ENCODE results near the gene CERT1. TPM values are rescaled to one million over a fixed set of nuclear protein-coding genes. Genes with fewer than 3 reads are reported as not detected.
"Not testable (repeated sequence)": the region's sequence is repeated elsewhere in the genome, so short reads cannot be mapped to it uniquely, and the experiment has no call there.

CERT1 gene
- 21.9 TPM for polyA plus RNA-seq (2013, experiment 1 of 2)
- 24.4 TPM for polyA plus RNA-seq (2013, experiment 2 of 2)

- H3K9me3 ChIP-seq (ENCODE audit: control insufficient read depth, low read length) = no peaks in the 10 kb centered on the region
- H3K27ac ChIP-seq (ENCODE audit: low read depth, low read length, severe bottlenecking) = peak within 1 kb of the TSS; percentile 77
- H3K36me3 ChIP-seq (ENCODE audit: control insufficient read depth, insufficient read depth, low read length) = peaks cover 8% of the 10 kb centered on the region
- H3K4me3 ChIP-seq (ENCODE audit: extremely low read depth, insufficient read depth, low read length, poor library complexity, severe bottlenecking) = peak within 1 kb of the TSS; percentile 95
- 1 to 3% methylated on average over 35 to 40 of the region's 71 CpGs for WGBS, 2 experiments (ENCODE audit: insufficient coverage in 2 of 2)
- no peaks in the 10 kb centered on the region for H3K4me1 ChIP-seq (ENCODE audit: control insufficient read depth, insufficient read depth, low read length, poor library complexity, severe bottlenecking)
Observed at GRCh38 chr5:75511435-75512382, at the start of gene CERT1, which contains the start of gene POLK. Gene CERT1, minus strand, starts transcription at chr5:75511629. Its CDS starts 422 bp downstream, at chr5:75511207. Gene POLK, plus strand, starts transcription at chr5:75511891.

- WGBS, 2 experiments (ENCODE audit: insufficient coverage in 2 of 2) = 83% methylated on average over 1 of the region's 1 CpG; no CpG with 5 or more reads in 1 of the 2 experiments
- not testable (repeated sequence) for H3K4me1 ChIP-seq (ENCODE audit: control insufficient read depth, insufficient read depth, low read length, poor library complexity, severe bottlenecking); H3K27ac ChIP-seq (ENCODE audit: low read depth, low read length, severe bottlenecking); H3K9me3 ChIP-seq (ENCODE audit: control insufficient read depth, low read length); H3K4me3 ChIP-seq (ENCODE audit: extremely low read depth, insufficient read depth, low read length, poor library complexity, severe bottlenecking)
- H3K36me3 ChIP-seq (ENCODE audit: control insufficient read depth, insufficient read depth, low read length) = peaks cover 12% of the 10 kb centered on the region
Observed at GRCh38 chr5:75560655-75561054, 49.2 kb upstream of the CERT1 start.

- WGBS, 2 experiments (ENCODE audit: insufficient coverage in 2 of 2) = 80 to 87% methylated on average over 2 of the region's 4 CpGs
- Histone ChIP-seq H3K4me1 (ENCODE audit: control insufficient read depth, insufficient read depth, low read length, poor library complexity, severe bottlenecking) (no peaks in the 10 kb centered on the region), H3K9me3 (ENCODE audit: control insufficient read depth, low read length) (peaks cover 4% of the 10 kb centered on the region), H3K4me3 (ENCODE audit: extremely low read depth, insufficient read depth, low read length, poor library complexity, severe bottlenecking) (no peak overlapping the region), H3K36me3 (ENCODE audit: control insufficient read depth, insufficient read depth, low read length) (peaks cover 12% of the 10 kb centered on the region), H3K27ac (ENCODE audit: low read depth, low read length, severe bottlenecking) (no peak overlapping the region)
Observed at GRCh38 chr5:75558981-75559632, 47.7 kb upstream of the CERT1 start.

GRCh38 chr5:75558221-75558620 is 46.8 kb upstream of the CERT1 start:
- WGBS, 2 experiments (ENCODE audit: insufficient coverage in 2 of 2) = no CpG with 5 or more reads among the region's 1 CpG
- H3K9me3 ChIP-seq (ENCODE audit: control insufficient read depth, low read length) = peaks cover 2% of the 10 kb centered on the region
- H3K36me3 ChIP-seq (ENCODE audit: control insufficient read depth, insufficient read depth, low read length) = peaks cover 20% of the 10 kb centered on the region
- no peaks in the 10 kb centered on the region for H3K4me1 ChIP-seq (ENCODE audit: control insufficient read depth, insufficient read depth, low read length, poor library complexity, severe bottlenecking)
- H3K4me3 ChIP-seq (ENCODE audit: extremely low read depth, insufficient read depth, low read length, poor library complexity, severe bottlenecking) = no peak overlapping the region
- H3K27ac ChIP-seq (ENCODE audit: low read depth, low read length, severe bottlenecking) = no peak overlapping the region

GRCh38 chr5:75553358-75553757 is 41.9 kb upstream of the CERT1 start:
- Histone ChIP-seq H3K36me3 (ENCODE audit: control insufficient read depth, insufficient read depth, low read length) (peaks cover 29% of the 10 kb centered on the region), H3K4me3 (ENCODE audit: extremely low read depth, insufficient read depth, low read length, poor library complexity, severe bottlenecking) (no peak overlapping the region), H3K4me1 (ENCODE audit: control insufficient read depth, insufficient read depth, low read length, poor library complexity, severe bottlenecking) (no peaks in the 10 kb centered on the region), H3K9me3 (ENCODE audit: control insufficient read depth, low read length) (no peaks in the 10 kb centered on the region), H3K27ac (ENCODE audit: low read depth, low read length, severe bottlenecking) (no peak overlapping the region)
- WGBS, 2 experiments (ENCODE audit: insufficient coverage in 2 of 2) = no CpG with 5 or more reads among the region's 1 CpG

- Histone ChIP-seq H3K27ac (ENCODE audit: low read depth, low read length, severe bottlenecking) (no peak overlapping the region), H3K4me1 (ENCODE audit: control insufficient read depth, insufficient read depth, low read length, poor library complexity, severe bottlenecking) (no peaks in the 10 kb centered on the region), H3K9me3 (ENCODE audit: control insufficient read depth, low read length) (no peaks in the 10 kb centered on the region), H3K36me3 (ENCODE audit: control insufficient read depth, insufficient read depth, low read length) (peaks cover 28% of the 10 kb centered on the region), H3K4me3 (ENCODE audit: extremely low read depth, insufficient read depth, low read length, poor library complexity, severe bottlenecking) (no peak overlapping the region)
- WGBS, 2 experiments (ENCODE audit: insufficient coverage in 2 of 2) = 100% methylated on average over 1 of the region's 2 CpGs; no CpG with 5 or more reads in 1 of the 2 experiments
Observed at GRCh38 chr5:75552764-75553163, 41.3 kb upstream of the CERT1 start.

GRCh38 chr5:75551471-75551870 is 40.0 kb upstream of the CERT1 start:
- Histone ChIP-seq H3K4me1 (ENCODE audit: control insufficient read depth, insufficient read depth, low read length, poor library complexity, severe bottlenecking) (no peaks in the 10 kb centered on the region), H3K9me3 (ENCODE audit: control insufficient read depth, low read length) (no peaks in the 10 kb centered on the region), H3K4me3 (ENCODE audit: extremely low read depth, insufficient read depth, low read length, poor library complexity, severe bottlenecking) (no peak overlapping the region), H3K27ac (ENCODE audit: low read depth, low read length, severe bottlenecking) (no peak overlapping the region), H3K36me3 (ENCODE audit: control insufficient read depth, insufficient read depth, low read length) (peaks cover 22% of the 10 kb centered on the region)
- WGBS, 2 experiments (ENCODE audit: insufficient coverage in 2 of 2) = 82% methylated on average over 2 of the region's 3 CpGs; no CpG with 5 or more reads in 1 of the 2 experiments

- no CpG with 5 or more reads among the region's 1 CpG for WGBS, 2 experiments (ENCODE audit: insufficient coverage in 2 of 2)
- no peaks in the 10 kb centered on the region for H3K4me1 ChIP-seq (ENCODE audit: control insufficient read depth, insufficient read depth, low read length, poor library complexity, severe bottlenecking)
- peaks cover 22% of the 10 kb centered on the region for H3K36me3 ChIP-seq (ENCODE audit: control insufficient read depth, insufficient read depth, low read length)
- no peak overlapping the region for H3K27ac ChIP-seq (ENCODE audit: low read depth, low read length, severe bottlenecking)
- H3K9me3 ChIP-seq (ENCODE audit: control insufficient read depth, low read length) = no peaks in the 10 kb centered on the region
- no peak overlapping the region for H3K4me3 ChIP-seq (ENCODE audit: extremely low read depth, insufficient read depth, low read length, poor library complexity, severe bottlenecking)
Observed at GRCh38 chr5:75550597-75550996, 39.2 kb upstream of the CERT1 start.

GRCh38 chr5:75547812-75548211 is 36.4 kb upstream of the CERT1 start:
- Histone ChIP-seq H3K27ac (ENCODE audit: low read depth, low read length, severe bottlenecking) (no peak overlapping the region), H3K4me1 (ENCODE audit: control insufficient read depth, insufficient read depth, low read length, poor library complexity, severe bottlenecking) (no peaks in the 10 kb centered on the region), H3K4me3 (ENCODE audit: extremely low read depth, insufficient read depth, low read length, poor library complexity, severe bottlenecking) (no peak overlapping the region), H3K9me3 (ENCODE audit: control insufficient read depth, low read length) (no peaks in the 10 kb centered on the region), H3K36me3 (ENCODE audit: control insufficient read depth, insufficient read depth, low read length) (peaks cover 17% of the 10 kb centered on the region)
- WGBS, 2 experiments (ENCODE audit: insufficient coverage in 2 of 2) = 87 to 92% methylated on average over 2 to 3 of the region's 3 CpGs

- Histone ChIP-seq H3K36me3 (ENCODE audit: control insufficient read depth, insufficient read depth, low read length) (peaks cover 10% of the 10 kb centered on the region), H3K9me3 (ENCODE audit: control insufficient read depth, low read length) (no peaks in the 10 kb centered on the region), H3K4me3 (ENCODE audit: extremely low read depth, insufficient read depth, low read length, poor library complexity, severe bottlenecking) (no peak overlapping the region), H3K27ac (ENCODE audit: low read depth, low read length, severe bottlenecking) (no peak overlapping the region), H3K4me1 (ENCODE audit: control insufficient read depth, insufficient read depth, low read length, poor library complexity, severe bottlenecking) (no peaks in the 10 kb centered on the region)
- WGBS, 2 experiments (ENCODE audit: insufficient coverage in 2 of 2) = 93 to 98% methylated on average over 5 of the region's 6 CpGs
Observed at GRCh38 chr5:75546830-75547229, 35.4 kb upstream of the CERT1 start.

Measured in mesodermal cell (in vitro differentiated cells).